ENCODE measurements around the gene CNNM3.

Gene CNNM3

GRCh38 chr2:96881349-96882195 lies 65.5 kb downstream of the CNNM3 start:
- DNase-seq: no peak

- no peak for DNase-seq
Observed at GRCh38 chr2:96882230-96882629, 66.2 kb downstream of the CNNM3 start.

GRCh38 chr2:96882906-96883305 lies 66.8 kb downstream of the CNNM3 start:
- no peak for DNase-seq

DNA sequence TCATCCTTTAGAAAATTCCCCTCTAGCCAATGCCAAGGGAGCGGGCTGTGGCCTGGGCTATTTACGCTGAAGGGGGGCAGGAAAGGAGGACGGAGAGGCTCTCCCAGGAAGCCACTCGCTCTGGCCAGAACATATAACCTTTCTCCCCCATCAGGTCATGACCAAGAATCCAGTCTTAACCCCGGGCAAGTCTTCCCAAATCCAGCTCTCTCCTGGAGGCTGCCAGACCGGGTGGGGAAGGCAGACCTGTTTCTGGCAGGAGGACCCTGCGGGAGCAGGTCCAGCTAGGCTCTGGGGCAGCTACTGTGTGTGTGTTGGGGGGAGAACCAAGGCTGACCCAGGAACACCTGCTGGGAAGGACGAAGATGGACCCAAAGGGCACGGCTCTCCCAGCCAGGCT lies 67.2 kb downstream of the CNNM3 start:
- DNase-seq: no peak

Data from CD4-positive, alpha-beta T cell treated with Interferon gamma for 1 hour (primary cell).